K562 (cell line): ENCODE measurements around the gene MBNL2. TPM values are rescaled to one million over a fixed set of nuclear protein-coding genes. Genes with fewer than 3 reads are reported as not detected.
A peak's percentile ranks its signal among the peaks of the same experiment; 100 is the strongest.

Experiments
- ARID1B ChIP-seq: fragments of 450-650 bp; IDR thresholded peaks from 2 replicates; pipeline ENCODE4 v1.6.1; 2016; ENCODE audit warnings: antibody characterized with exemption, mild to moderate bottlenecking, inconsistent platforms
- CBX1 ChIP-seq: sonication (generic); IDR thresholded peaks from 2 replicates; pipeline ENCODE4 v1.6.1; 2016; ENCODE audit warnings: antibody characterized with exemption, low read depth, mild to moderate bottlenecking
- CC2D1A ChIP-seq: fragments of 450-650 bp; IDR thresholded peaks from 2 replicates; pipeline ENCODE4 v1.6.1; 2017; ENCODE audit warnings: mild to moderate bottlenecking
- CSDE1 ChIP-seq, 2 experiments: fragments of 450-650 bp; IDR thresholded peaks; 2 replicates each; pipeline ENCODE4 v1.6.1; 2016; ENCODE audit warnings: mild to moderate bottlenecking in 1 of 2
- DPF2 ChIP-seq: fragments of 450-650 bp; IDR thresholded peaks from 2 replicates; pipeline ENCODE4 v1.6.1; 2016
- FOXA1 ChIP-seq: fragments of 450-650 bp; IDR thresholded peaks from 2 replicates; pipeline ENCODE4 v1.6.1; 2016; ENCODE audit warnings: mild to moderate bottlenecking, borderline replicate concordance
- FOXP1 ChIP-seq: sonication (generic); formaldehyde crosslinking; IDR thresholded peaks from 2 replicates; pipeline ENCODE4 v1.8.0; 2022; ENCODE audit warnings: mild to moderate bottlenecking, missing genetic modification reagents
- KAT8 ChIP-seq: fragments of 450-650 bp; IDR thresholded peaks from 2 replicates; pipeline ENCODE4 v1.6.1; 2016; ENCODE audit warnings: low read depth, mild to moderate bottlenecking
- MAFF ChIP-seq: IDR thresholded peaks from 2 replicates; pipeline ENCODE4 v1.6.1; 2012; ENCODE audit warnings: low read length, improper control_type of control experiment
- MAZ ChIP-seq, 2 experiments: fragments of 450-650 bp in 1 of 2; sonication (generic) in 1 of 2; formaldehyde crosslinking; IDR thresholded peaks in 1 of 2; conservative IDR thresholded peaks in 1 of 2; 2 replicates each; pipeline versions ENCODE4 v1.4.0 to v1.5.0; 2020; ENCODE audit warnings: mild to moderate bottlenecking in 1 of 2, missing genetic modification reagents in 1 of 2
- MEF2A ChIP-seq: IDR thresholded peaks from 2 replicates; pipeline ENCODE4 v1.6.1; 2011; ENCODE audit warnings: low read depth, mild to moderate bottlenecking, low read length, moderate library complexity; ENCODE audit not compliant: control insufficient read depth
- MYBL2 ChIP-seq, 2 experiments: fragments of 450-650 bp in 1 of 2; sonication (generic) in 1 of 2; formaldehyde crosslinking in 1 of 2; IDR thresholded peaks; 2 replicates each; pipeline versions ENCODE4 v1.6.1 to v1.8.1; 2017 to 2022; ENCODE audit warnings: borderline replicate concordance in 1 of 2, inconsistent platforms in 1 of 2, low read depth in 1 of 2, mild to moderate bottlenecking in 1 of 2, missing genetic modification reagents in 1 of 2, moderate library complexity in 1 of 2
- PHF21A ChIP-seq: fragments of 450-650 bp; IDR thresholded peaks from 2 replicates; pipeline ENCODE4 v1.6.1; 2017; ENCODE audit warnings: low read depth, borderline replicate concordance
- PURB ChIP-seq: sonication (generic); formaldehyde crosslinking; IDR thresholded peaks from 2 replicates; pipeline ENCODE4 v1.9.0; 2021; ENCODE audit warnings: low read depth, mild to moderate bottlenecking, missing genetic modification reagents
- RAD21 ChIP-seq, 2 experiments: fragments of 250-450 bp in 1 of 2; fragments of 450-650 bp in 1 of 2; sonication (Bioruptor Pico) in 1 of 2; formaldehyde crosslinking in 1 of 2; IDR thresholded peaks in 1 of 2; conservative IDR thresholded peaks in 1 of 2; 2 replicates each; pipeline versions ENCODE4 v1.4.0 to v1.8.0; 2020 to 2022; ENCODE audit warnings: mild to moderate bottlenecking in 2 of 2, moderate library complexity in 1 of 2
- RBBP5 ChIP-seq: fragments of 200-600 bp; sonication (generic); IDR thresholded peaks from 2 replicates; pipeline ENCODE4 v1.6.1; 2012; ENCODE audit warnings: borderline replicate concordance, mild to moderate bottlenecking, low read length, control low read depth, inconsistent platforms; ENCODE audit not compliant: insufficient read depth, poor library complexity, severe bottlenecking
- RFX7 ChIP-seq: fragments of 250-450 bp; sonication (Bioruptor Pico); IDR thresholded peaks from 2 replicates; pipeline ENCODE4 v1.5.1; 2021; ENCODE audit warnings: mild to moderate bottlenecking
- SMAD1 ChIP-seq: fragments of 150-350 bp; IDR thresholded peaks from 2 replicates; pipeline ENCODE4 v1.6.1; 2014; ENCODE audit warnings: low read length, low read depth; ENCODE audit not compliant: partially characterized antibody
- SMARCA4 ChIP-seq: fragments of 450-650 bp; IDR thresholded peaks from 2 replicates; pipeline ENCODE4 v1.6.1; 2016
- ZEB2 ChIP-seq: fragments of 450-650 bp; IDR thresholded peaks from 2 replicates; pipeline ENCODE4 v1.6.1; 2016
- ZNF311 ChIP-seq: fragments of 250-450 bp; sonication (Bioruptor Pico); IDR thresholded peaks from 2 replicates; pipeline ENCODE4 v1.4.0; 2020; ENCODE audit warnings: mild to moderate bottlenecking, moderate library complexity
- ZNF830 ChIP-seq: fragments of 250-450 bp; sonication (Bioruptor Pico); IDR thresholded peaks from 2 replicates; pipeline ENCODE4 v1.5.0; 2021; ENCODE audit warnings: mild to moderate bottlenecking
- polyA plus RNA-seq, 8 experiments: library from polyadenylated mRNA; depleted of rRNA in 4 of 8; stranded (reverse) in 5 of 8; unstranded in 3 of 8; fragments of >200 nt; fragmentation: Nextera tagmentation in 2 of 8; fragmentation: Illumina TruSeq in 1 of 8; extraction: Ambion mirVana in 2 of 8; extraction: Trizol in 1 of 8; gene quantifications; 2 replicates each; pipeline versions ENCODE4 v1.2.1 to v1.2.3, GENCODE V29; 2011 to 2014; ENCODE audit warnings: inconsistent platforms in 1 of 8, missing spikeins in 1 of 8
- total RNA-seq, 7 experiments: library from RNA; depleted of rRNA in 6 of 7; stranded (reverse); fragments of >200 nt in 6 of 7; fragmentation: Illumina TruSeq in 2 of 7; extraction: Trizol in 2 of 7; gene quantifications; 2 replicates each; pipeline versions ENCODE4 v1.2.1 to v1.2.3, GENCODE V29; 2011 to 2021; ENCODE audit warnings: low replicate concordance in 1 of 7
- TF ChIP-seq, protein P1 (sequence below): fragments of 250-450 bp; sonication (Bioruptor Pico); IDR thresholded peaks from 2 replicates; pipeline ENCODE4 v1.5.1; 2021; ENCODE audit warnings: mild to moderate bottlenecking
- TF ChIP-seq, protein P2 (sequence below): sonication (generic); formaldehyde crosslinking; IDR thresholded peaks from 2 replicates; pipeline ENCODE4 v1.8.0; 2022; ENCODE audit warnings: mild to moderate bottlenecking, missing genetic modification reagents, borderline replicate concordance

MBNL2 gene
- total and polyA plus RNA-seq, 9 of the 15 experiments (the other 6 are each of a cell fraction or from before 2014, with no cell fraction given), result 7.0 to 24.8 (median 13.8) TPM

DNA sequence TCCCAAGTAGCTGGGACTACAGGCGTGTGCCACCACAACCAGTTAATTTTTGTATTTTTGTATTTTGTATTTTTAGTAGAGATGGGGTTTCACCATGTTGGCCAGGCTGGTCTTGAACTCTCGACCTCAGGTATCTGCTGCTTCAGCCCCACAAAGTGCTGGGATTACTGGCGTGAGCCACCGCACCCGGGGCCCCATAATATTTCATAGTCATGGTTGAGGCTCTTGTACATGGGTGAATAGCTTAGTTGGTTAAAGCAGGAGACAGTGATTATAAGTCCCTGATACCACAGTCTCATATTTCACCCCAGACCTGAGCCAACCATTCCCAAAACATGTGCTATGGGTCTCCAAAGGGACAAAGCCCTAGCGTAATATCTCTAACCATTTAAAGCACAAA is 26.1 kb downstream of the MBNL2 start (continued):
- TF ChIP-seq FOXA1 (no peak), ZEB2 (no peak), RBBP5 (no peak), PURB (CRISPR knock-in tag) (no peak), MAFF (no peak), SMAD1 (no peak), KAT8 (no peak), CC2D1A (peak; percentile 44; the same call in 1 of the 2 replicates), ARID1B (peak; percentile 31; the same call in 1 of the 2 replicates), MAZ (CRISPR knock-in tag; conservative IDR thresholded peaks at IDR 0.05 in 1 of 2, IDR thresholded peaks at IDR 0.05 in 1 of 2) (0 out of 4 replicates have a peak, but pooled peaks of 1 of the 2 experiments have one; percentile 17), CSDE1 (IDR thresholded peaks at IDR 0.05) (no peak), RAD21 (CRISPR knock-in tag; conservative IDR thresholded peaks at IDR 0.05 in 1 of 2, IDR thresholded peaks at IDR 0.05 in 1 of 2) (no peak), CBX1 (no peak), ZNF830 (CRISPR knock-in tag) (no peak), MYBL2 (IDR thresholded peaks at IDR 0.05; ENCODE audit: low read depth) (no peak), MYBL2 (CRISPR knock-in tag; IDR thresholded peaks at IDR 0.05; ENCODE audit: borderline replicate concordance) (no peak), MEF2A (no peak), PHF21A (no peak), ZNF311 (CRISPR knock-in tag) (no peak), SMARCA4 (no peak), RFX7 (CRISPR knock-in tag) (no peak), DPF2 (peak; percentile 54; the same call in 1 of the 2 replicates), FOXP1 (no peak)
- TF ChIP-seq, protein P1, sequence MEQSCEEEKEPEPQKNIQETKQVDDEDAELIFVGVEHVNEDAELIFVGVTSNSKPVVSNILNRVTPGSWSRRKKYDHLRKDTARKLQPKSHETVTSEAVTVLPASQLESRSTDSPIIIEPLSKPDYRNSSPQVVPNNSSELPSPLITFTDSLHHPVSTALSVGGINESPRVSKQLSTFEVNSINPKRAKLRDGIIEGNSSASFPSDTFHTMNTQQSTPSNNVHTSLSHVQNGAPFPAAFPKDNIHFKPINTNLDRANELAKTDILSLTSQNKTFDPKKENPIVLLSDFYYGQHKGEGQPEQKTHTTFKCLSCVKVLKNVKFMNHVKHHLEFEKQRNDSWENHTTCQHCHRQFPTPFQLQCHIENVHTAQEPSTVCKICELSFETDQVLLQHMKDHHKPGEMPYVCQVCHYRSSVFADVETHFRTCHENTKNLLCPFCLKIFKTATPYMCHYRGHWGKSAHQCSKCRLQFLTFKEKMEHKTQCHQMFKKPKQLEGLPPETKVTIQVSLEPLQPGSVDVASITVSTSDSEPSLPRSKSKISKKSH (CRISPR knock-in tag), result no peak
- TF ChIP-seq, protein P2, sequence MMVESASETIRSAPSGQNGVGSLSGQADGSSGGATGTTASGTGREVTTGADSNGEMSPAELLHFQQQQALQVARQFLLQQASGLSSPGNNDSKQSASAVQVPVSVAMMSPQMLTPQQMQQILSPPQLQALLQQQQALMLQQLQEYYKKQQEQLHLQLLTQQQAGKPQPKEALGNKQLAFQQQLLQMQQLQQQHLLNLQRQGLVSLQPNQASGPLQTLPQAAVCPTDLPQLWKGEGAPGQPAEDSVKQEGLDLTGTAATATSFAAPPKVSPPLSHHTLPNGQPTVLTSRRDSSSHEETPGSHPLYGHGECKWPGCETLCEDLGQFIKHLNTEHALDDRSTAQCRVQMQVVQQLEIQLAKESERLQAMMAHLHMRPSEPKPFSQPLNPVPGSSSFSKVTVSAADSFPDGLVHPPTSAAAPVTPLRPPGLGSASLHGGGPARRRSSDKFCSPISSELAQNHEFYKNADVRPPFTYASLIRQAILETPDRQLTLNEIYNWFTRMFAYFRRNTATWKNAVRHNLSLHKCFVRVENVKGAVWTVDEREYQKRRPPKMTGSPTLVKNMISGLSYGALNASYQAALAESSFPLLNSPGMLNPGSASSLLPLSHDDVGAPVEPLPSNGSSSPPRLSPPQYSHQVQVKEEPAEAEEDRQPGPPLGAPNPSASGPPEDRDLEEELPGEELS, result no peak
